ENCODE results near the gene SLC13A4.

DNA sequence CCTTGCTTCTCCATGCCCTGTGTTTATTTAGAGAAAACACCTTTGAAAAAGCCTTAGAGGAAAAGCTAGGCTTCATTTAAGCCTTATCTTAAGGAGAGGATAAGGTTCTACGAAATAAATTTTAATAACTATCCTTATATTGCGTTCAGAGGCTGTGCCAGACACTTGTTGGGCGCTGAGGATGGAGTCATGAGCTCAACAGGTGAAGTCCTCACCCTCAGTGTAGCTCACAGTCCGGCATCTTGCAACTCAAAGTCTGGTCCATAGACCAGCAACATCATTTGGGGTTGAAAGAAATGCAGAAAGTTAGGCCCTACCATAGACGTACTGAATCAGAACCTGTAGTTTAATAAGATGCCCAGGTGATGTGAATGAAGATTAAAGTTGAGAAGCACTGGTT is 69.4 kb downstream of the SLC13A4 start:
- TF ChIP-seq CTCF (IDR thresholded peaks at IDR 0.05; ENCODE audit: insufficient read depth, low read length) (no peak), POLR2AphosphoS5 (IDR thresholded peaks at IDR 0.05; ENCODE audit: low read depth) (no peak)
- TF ChIP-seq, protein P1, sequence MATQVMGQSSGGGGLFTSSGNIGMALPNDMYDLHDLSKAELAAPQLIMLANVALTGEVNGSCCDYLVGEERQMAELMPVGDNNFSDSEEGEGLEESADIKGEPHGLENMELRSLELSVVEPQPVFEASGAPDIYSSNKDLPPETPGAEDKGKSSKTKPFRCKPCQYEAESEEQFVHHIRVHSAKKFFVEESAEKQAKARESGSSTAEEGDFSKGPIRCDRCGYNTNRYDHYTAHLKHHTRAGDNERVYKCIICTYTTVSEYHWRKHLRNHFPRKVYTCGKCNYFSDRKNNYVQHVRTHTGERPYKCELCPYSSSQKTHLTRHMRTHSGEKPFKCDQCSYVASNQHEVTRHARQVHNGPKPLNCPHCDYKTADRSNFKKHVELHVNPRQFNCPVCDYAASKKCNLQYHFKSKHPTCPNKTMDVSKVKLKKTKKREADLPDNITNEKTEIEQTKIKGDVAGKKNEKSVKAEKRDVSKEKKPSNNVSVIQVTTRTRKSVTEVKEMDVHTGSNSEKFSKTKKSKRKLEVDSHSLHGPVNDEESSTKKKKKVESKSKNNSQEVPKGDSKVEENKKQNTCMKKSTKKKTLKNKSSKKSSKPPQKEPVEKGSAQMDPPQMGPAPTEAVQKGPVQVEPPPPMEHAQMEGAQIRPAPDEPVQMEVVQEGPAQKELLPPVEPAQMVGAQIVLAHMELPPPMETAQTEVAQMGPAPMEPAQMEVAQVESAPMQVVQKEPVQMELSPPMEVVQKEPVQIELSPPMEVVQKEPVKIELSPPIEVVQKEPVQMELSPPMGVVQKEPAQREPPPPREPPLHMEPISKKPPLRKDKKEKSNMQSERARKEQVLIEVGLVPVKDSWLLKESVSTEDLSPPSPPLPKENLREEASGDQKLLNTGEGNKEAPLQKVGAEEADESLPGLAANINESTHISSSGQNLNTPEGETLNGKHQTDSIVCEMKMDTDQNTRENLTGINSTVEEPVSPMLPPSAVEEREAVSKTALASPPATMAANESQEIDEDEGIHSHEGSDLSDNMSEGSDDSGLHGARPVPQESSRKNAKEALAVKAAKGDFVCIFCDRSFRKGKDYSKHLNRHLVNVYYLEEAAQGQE (IDR thresholded peaks at IDR 0.05; ENCODE audit: insufficient replicate concordance, low read depth), result no peak

All from HL-60 (cell line).